NCI-H524 treated with DMSO at 0.1 percent for 48 hours (cell line): Measurements from ENCODE around the gene PNO1.
"Not testable (repeated sequence)": the region's sequence is repeated elsewhere in the genome, so short reads cannot be mapped to it uniquely, and the experiment has no call there.

Source experiments
- DNase-seq: peaks from one replicate; lab custom pipeline; 2025; lab: John Stamatoyannopoulos, UW

The PNO1 gene

DNA sequence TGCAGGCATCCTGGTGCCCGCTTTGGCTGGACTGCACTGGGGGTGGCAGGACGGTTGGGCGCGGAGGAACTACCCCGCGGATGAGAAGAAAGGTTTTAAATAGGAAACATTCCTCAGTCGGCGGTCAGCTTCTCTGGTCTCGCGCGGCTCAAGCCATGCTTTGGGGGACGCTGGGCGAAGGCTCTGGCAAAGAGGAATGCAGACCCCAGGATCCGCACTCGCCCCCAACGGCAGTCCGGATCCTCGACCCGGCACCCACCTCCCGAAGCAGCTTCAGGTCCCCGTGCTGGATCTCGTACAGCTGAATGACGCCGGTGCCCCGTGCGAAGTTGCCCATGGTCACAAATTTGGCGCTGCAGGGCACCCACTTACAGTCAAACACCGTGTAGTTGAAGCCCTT is 686 bp upstream of the PNO1 start:
- no peak for DNase-seq

DNA sequence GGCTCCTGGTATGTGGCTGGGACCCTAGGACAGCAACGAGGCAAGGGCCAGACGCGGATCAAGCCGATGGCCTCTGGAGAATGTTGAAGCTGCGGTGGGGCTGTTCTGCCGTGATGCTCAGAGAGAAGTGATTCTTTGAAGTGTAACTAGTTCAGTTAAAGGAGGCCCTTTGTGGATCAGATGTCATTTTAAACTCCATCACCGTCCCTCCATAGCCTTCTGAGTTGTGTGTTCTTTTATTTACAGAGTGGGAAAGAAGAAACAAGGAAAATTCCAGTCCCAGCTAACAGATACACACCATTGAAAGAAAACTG is 403 bp downstream of the PNO1 start:
- DNase-seq, result no peak

DNA sequence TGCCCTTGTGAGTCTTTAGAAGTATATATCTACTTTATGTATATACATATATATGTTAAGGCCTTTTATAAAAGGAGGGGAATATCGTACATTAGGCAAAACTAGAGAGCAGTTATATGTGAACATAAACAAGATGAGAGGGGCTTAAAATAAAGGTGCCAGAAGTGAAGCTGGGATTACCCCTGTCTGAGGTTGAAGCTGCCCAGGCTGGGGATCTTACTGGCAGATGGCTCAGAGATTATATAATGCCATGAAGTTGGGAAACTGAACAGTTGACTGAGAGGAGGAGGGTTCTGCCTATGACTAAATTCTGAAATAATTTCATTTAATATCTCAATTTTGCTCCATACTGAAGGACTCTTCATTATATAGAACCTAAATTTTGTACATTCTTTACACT is 6.0 kb downstream of the PNO1 start:
- no peak for DNase-seq

DNA sequence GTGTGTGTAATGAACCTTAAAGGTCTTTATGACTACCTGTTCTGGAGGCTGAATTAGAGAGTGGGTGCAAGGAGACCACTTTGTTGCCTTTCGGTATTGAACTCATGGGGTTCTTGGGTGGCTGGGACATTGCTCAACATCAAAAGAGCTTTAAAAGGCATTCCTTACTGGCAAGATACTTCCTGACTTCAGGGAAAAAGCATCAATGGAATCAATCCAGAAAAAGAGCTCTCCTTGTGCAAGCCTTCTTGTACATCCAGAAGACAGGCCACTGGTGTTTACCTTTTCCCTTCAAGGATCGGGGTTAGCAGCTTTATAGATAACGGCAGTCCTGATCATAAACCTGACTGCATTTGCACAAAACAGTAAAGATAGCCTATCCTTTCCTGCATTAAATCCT is 9.5 kb downstream of the PNO1 start:
- no peak for DNase-seq

DNA sequence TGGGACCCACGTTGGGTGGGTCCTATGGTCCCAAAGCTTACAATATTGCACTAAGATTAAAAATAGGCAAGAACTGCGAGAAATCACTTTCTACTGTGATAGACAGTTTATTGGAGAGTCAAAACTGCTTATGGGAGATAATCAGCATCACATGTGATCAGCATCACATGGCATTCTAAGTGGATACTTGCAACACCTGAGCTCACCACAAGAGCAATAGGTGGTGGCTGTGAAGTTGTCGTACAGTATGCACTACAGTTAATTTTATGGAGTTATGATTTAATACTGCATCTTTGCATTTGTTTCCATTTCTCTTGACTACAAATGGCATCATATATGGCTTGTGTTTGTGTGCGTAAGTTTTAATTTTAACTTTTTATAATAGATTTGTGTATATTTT is 11.6 kb downstream of the PNO1 start:
- DNase-seq, result no peak

DNA sequence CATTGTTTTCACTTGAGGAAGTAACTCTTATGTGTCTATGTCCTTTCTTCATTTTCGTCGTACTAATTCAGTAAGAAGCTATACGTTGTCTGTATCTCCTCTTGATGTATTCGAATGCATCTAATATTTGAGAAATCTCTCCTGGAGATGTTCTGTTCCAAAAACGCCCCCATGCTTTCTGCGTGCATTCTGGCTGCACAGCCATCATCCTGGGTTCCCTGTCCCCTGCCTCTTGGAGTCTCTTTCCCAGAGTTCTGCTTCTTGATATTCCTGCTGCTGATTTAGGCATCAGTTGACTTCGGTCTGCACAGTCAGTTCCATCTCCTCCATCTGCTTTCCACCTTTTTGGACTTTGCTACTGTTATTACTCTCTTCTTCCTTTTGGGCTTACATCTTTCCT is 13.5 kb downstream of the PNO1 start:
- no peak for DNase-seq

DNA sequence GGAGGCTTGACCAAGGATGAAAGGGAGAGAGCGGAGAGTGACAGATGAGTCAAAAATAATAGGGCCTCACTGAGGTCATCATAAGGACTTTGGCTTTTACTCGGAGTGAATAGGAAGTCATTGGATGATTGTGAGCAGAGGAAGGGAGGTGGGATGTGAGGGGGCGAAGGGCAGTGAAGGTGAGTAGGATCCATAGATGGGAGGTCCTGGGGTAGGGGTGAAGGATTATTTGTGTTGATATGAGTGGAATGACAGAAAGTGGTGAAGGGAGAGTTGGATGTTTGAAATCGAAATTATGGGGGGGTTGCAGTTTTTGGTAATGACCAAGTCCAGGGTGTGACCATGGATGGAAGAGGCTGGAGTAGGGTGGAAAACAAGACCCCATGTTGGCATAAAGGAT is 14.0 kb downstream of the PNO1 start:
- DNase-seq, result no peak

DNA sequence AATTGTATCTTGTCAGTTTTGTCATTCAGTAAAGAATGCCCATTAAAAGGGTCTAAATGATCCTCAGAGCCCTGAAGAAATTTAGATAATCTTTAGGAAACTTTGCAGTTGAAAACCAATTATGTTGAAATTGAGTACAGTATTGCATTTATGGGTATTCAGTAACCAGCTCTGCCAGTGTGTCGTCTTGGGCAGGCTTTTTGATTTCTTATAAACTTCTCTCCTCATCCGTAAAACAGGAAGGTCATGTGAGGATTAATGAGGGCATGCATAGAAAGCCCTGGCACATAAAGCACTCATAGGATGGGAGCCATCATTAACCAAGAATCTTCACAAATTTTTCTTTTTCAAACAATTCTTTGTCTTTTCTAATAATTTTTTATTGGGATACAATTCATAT is 14.8 kb downstream of the PNO1 start:
- DNase-seq, result no peak

DNA sequence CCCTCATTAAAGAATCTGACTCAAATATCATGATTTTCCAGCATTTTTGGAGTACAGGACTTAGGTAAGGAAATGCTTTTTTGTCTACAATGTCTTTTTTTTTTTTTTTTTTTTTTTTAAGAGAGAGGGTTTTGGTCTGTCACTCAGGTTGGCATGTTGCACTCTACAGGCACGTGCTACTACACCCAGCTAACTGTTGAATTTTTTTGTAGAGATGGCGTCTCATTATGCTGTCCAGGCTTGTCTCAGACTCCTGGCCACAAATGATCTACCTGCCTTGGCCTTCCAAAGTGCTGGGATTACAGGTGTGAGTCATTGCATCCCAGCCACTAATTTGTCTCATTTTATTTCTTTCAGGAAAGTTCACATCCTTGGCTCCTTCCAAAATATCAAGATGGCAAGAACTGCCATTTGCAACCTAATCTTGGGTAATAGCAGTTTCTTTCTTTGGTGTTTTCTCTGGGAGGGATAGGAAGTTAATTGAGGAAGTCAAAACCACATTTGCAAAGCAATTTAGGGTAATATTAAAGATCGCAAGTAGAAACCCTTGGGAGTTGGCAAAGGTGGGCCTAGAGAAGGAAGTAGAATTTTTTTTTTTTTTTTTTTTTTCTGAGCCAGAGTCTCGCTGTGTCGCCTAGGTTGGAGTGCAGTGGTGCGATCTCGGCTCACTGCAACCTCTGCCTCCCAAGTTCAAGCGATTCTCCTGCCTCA is 15.5 kb downstream of the PNO1 start:
- DNase-seq, result no peak

DNA sequence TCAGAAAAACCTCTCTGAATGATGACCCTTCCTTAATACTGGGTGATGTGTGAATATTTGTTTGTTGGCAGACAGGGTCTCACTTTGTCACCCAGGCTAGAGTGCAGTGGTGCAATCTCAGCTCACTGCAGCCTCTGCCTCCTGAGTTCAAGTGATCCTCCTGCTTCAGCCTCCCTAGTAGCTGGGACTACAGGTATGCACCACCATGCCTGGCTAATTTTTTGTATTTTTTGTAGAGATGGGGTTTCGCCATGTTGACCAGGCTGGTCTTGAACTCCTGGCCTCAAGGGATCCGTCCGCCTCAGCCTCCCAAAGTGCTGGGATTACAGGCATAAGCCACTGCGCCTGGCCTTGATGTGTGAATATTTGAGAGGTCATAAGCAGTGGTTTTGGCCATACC is 17.5 kb downstream of the PNO1 start:
- DNase-seq, result not testable (repeated sequence)

DNA sequence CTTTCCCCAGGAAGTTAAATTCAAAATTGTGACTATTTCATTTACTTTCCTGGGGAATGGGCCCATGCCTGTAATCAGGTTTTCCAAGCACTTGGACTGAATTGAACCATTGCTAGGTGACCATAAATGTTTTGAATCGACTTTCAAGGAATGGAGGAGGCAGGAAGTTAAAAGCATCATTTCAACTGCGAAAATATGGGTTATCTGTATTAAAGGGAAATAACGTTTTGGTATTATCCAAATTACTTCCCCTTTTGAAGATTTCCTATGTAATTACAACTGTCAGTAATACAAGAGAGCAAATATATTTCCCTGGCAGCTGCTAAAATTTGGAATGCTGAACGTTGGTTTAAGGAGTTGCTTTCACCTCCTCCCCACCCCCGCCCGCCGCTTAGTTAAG is 19.0 kb downstream of the PNO1 start:
- no peak for DNase-seq

DNA sequence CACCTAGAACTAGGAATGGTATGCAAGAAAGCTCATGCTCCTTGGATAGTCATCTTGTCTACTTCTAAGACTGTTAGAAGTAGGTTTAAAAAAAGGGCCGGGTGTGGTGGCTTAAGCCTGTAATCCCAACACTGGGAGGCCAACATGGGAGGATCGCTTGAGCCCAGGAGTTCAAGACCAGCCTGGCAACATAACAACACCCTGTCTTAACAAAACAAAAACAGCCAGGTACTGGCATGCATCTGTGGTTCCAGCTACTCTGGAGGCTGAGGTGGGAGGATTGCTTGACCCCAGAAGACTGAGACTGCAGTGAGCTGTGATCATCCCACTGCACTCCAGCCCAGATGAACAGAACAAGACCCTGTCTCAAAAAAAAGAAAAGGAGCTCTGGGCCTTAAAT is 19.9 kb downstream of the PNO1 start:
- DNase-seq, result no peak

DNA sequence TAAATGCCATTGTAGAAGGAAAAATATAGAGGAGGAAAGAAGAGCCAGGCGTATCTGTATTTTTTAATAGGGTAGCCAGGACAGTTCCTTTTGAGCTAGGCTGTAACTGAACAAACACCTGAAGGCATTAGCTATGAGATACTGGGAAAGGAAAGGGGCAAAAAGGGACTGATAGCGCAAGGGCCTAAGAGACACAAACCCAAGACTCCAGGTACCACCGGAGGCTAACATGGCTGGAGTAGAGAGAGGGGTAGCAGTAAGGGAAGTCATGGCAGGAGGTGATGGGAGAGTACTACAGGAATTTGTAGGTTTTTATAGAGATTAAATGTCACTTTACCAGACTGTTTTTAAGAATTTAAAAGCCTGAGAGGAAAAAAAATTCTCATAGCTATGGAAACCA is 20.7 kb downstream of the PNO1 start:
- no peak for DNase-seq

DNA sequence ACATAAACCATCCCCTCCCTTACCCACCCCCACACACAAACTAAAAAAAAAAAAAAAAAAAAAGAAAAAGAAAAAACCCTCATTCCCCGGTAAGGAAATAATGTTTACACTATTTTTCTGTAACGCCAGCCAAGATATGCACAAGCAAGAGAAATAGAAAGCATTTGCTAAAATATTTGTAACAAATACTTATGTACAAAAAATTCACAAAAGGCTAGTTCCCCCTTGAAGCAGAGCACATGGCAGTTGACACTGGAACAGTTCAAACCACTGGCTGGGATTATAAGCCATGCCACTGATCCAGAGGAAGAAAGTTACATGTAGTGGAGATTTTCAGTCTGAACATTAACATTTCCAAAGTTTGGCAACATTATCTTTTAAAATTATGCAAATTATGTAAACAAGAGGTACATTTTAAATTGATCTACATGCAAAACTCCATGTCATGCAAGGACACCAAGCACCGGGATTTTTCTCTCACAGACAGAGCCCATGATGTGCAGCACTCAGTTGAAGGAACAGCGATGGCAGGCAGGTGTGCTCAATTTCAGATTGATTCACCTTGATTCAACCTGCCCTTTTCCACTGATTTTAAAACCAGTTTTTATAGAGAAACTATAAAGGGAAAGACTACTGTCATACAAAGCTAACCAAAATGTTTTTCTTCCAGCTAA is 21.4 kb downstream of the PNO1 start:
- DNase-seq, result no peak

DNA sequence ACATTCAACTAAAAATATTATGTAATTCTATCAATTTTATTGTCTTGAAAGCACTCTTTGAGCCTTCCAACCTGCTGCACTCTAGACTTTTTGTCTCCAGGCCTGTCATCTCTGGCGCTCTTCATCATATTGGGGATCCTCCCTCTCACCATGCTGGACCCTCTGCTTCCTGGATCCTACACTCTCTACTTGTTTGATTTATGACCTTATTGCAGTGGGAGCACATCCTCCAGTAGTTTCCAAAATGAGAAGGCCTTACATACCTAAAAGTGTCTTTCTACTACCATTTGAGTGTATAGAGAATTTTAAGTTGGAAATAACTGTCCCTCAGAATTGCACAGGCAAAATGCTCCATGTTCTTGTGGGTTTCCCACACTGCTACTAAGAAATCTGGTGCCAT is 25.2 kb downstream of the PNO1 start:
- no peak for DNase-seq

DNA sequence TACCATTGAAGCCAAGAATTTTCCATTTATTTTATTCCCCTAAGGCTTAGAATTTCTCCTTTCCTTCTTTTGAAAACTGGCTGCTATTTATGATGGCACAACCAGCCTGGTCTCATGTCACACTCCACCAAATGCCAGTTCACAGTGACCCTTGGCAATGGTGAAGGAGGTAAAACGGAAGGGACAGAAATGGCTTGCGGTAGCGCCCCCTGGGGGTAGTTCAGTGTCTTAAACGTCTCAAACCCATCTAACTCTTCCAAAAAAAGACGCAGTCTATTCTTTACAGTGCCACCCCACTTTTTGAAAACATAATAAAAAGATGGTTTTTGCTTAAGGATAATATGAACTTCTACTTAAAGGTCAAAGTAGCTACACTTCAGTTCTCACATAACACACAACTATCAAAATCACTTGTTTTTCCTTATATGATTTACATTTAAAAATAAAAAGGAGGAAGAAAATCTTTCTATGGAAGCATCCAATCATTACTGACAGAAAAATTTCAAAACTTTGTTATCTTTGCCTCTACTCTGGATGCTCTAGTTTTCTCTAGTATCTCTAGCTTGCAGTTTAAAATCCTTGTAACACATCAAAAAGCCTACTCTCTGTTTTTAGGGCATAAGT is 28.0 kb downstream of the PNO1 start:
- no peak for DNase-seq

DNA sequence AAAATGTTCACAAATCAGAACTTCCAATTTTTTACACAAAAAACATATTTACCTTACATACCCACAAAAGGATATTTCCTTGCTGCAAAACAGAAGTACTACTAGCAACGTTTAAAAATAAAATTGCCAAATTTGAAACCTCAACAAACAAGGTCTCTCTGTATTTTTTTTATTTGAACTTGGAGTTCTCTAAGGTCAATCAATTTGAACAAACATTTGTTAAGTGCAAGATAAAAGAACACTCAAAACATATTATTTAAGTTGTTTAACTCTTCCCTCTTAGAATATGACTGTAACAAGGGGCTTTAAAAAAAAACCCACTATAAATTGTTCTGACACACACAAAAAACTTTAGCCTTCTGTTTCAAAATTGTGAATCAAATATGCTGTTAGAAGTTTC is 29.6 kb downstream of the PNO1 start:
- no peak for DNase-seq

DNA sequence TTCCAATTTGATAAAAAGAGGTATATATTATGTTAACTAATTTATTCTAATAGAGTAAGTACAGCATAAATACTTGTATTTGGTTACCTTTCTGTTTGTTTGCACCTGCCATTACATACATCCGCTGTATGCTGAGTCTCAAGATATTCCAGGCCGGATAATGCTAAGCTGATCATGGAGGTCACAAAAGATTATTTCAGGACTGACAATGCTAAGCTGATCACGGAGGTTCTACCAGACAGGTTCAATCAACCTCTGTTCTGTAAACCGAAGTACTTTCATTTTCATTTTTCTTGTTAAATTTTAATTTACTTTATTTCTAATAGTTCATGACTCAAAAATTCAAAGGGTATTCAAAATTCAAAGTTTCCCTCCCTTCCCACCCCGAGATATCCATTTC is 31.1 kb downstream of the PNO1 start:
- no peak for DNase-seq

DNA sequence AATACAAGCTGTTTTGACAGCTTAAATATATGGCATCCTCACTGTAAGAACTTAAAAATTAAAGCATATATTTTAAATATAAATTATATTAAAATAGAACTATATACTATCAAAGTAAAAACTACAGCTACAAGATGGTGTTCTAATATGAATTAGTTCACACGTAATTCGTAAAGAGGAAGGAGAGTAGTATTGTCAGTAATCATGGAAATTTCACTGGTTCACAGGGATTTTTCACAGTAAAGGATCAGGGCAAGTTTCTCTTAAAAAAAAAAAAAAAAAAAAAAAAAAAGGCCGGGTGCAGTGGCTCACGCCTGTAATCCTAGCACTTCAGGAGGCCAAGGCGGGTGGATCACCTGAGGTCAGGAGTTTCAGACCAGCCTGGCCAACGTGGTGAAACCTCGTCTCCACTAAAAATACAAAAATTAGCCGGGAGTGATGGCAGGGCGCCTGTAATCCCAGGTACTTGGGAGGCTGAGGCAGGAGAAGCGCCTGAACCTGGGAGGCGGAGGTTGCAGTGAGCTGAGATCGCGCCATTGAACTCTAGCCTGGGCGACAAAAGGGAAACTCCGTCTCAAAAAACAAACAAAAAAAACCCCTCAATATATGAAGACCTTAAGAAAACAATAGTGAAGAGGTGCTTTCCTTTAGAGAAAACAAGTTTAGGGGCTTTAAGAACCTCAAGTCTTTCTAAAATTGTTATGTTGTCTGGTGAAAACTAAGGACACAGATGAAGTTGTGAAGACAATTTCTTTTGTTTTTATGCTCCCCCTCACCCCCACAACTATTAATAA is 32.5 kb downstream of the PNO1 start:
- DNase-seq, result no peak

DNA sequence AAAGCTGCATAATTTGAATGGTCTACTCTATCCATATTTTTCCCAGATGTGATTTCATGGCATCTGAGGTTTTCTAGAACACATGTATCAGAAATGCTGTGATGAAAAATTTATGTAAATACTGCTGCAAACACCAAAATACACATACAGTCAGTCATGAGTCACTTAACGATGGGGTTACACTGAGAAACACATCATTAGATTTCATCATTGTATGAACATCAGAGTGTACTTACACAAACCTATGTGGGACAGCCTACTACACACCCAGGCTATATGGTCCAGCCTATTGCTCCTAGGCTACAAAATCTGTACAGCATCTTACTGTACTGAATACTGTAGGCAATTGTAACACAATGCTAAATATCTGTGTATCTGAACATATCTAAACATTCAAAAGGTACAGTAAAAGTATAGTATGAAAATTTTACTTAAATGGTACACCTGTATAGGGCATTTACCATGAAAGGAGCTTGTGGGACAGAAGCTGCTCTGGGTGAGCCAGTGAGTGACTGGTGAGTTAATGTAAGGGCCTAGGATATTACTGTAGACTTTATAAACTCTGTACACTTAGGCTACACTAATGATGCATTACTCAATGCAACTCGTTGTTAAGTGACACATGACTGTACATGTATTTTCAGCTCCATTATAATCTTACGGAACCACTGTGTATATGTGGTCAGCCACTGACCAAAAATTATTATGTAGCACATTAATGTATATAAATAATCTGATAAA is 33.5 kb downstream of the PNO1 start:
- no peak for DNase-seq

DNA sequence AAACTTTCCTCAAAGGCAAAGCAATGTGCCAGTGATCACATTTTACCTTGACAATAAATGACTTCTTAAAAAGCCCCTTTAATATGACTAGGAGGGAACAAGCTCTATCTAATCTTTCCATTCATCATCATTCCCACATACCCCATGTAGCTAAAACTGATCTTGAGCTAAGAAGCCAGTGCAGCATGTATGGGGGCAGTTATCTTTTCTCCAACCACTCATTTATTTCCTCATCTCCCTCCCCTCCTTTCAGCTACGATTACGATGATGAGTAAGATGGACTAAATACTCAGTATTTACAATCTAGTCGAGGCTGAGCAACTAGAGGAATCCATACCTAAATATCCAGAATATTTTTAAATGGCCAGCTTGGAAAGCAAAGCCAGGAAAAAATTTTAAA is 35.5 kb downstream of the PNO1 start:
- no peak for DNase-seq

DNA sequence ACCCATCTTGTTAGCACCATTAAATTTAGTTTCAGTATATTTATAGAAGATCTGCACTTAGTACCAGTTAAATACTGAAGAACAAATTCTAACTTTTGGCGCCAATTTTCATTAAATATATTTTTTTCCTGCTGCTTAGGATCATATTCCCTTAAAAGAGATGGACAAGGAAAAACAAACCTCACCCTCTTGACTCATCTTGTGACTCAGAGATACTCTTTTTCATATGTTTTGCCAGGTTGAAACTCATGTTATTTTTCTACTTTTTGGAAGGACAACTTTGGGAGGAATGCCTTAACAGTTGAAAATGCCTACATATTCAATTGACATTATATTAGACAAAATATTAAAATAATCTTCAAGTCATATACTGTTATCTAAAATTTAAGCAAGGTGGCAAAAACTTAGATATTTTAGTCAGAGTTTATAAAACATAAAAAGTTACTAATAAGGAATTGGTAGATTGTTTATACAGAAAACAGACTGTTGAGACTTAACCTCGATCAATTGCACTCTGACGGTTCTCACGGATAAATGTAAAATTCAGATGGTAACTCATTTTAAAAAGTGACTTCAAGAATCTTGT is 36.2 kb downstream of the PNO1 start:
- no peak for DNase-seq
